M059J (cell line): ENCODE data around the gene AK5. TPM values are rescaled to one million over a fixed set of nuclear protein-coding genes. Genes with fewer than 3 reads are reported as not detected.
A peak's percentile ranks its signal among the peaks of the same experiment; 100 is the strongest.
"Not testable (repeated sequence)": the region's sequence is repeated elsewhere in the genome, so short reads cannot be mapped to it uniquely, and the experiment has no call there.

Experiments
- DNase-seq: peaks from one replicate; pipeline ENCODE4 v3.0.0-alpha.2; 2012; ENCODE audit warnings: low read depth
- total RNA-seq: library from RNA; depleted of rRNA; stranded (reverse); fragments of >200 nt; shearing (Covaris generic); gene quantifications from 2 replicates; pipeline ENCODE4 v1.2.3, GENCODE V29; 2014

AK5 gene
- total RNA-seq, 1 experiment from 2014 or later, result 5.6 TPM

GRCh38 chr1:77499466-77499865 is 217.6 kb downstream of the AK5 start:
- DNase-seq, result no peak

- DNase-seq, result no peak
Measured at GRCh38 chr1:77504986-77505385, 223.2 kb downstream of the AK5 start.

GRCh38 chr1:77506771-77507170 is 225.0 kb downstream of the AK5 start:
- DNase-seq, result no peak

- DNase-seq, result peak; percentile 31
Measured at GRCh38 chr1:77509051-77509492, 227.3 kb downstream of the AK5 start.

- no peak for DNase-seq
Measured at GRCh38 chr1:77509898-77510297, 228.1 kb downstream of the AK5 start.

- DNase-seq, result peak; percentile 86
Measured at GRCh38 chr1:77511440-77511840, 229.6 kb downstream of the AK5 start.

- DNase-seq, result not testable (repeated sequence)
Measured at GRCh38 chr1:77512650-77513049, 230.8 kb downstream of the AK5 start.

GRCh38 chr1:77513839-77514763 is 232.3 kb downstream of the AK5 start:
- DNase-seq, result peak; percentile 72

- peak; percentile 67 for DNase-seq
Measured at GRCh38 chr1:77514921-77515776, 233.3 kb downstream of the AK5 start.

- DNase-seq, result no peak
Measured at GRCh38 chr1:77516106-77516505, 234.3 kb downstream of the AK5 start.

- DNase-seq, result no peak
Measured at GRCh38 chr1:77524038-77524437, 242.2 kb downstream of the AK5 start.

- DNase-seq, result not testable (repeated sequence)
Measured at GRCh38 chr1:77531149-77531548, 249.3 kb downstream of the AK5 start.

- DNase-seq, result not testable (repeated sequence)
Measured at GRCh38 chr1:77531596-77532280, 249.9 kb downstream of the AK5 start.

- peak; percentile 81 for DNase-seq
Measured at GRCh38 chr1:77532641-77533040, 250.8 kb downstream of the AK5 start.

- DNase-seq, result peak; percentile 71
Measured at GRCh38 chr1:77533660-77534305, 252.0 kb downstream of the AK5 start.

GRCh38 chr1:77534456-77534855 is 252.6 kb downstream of the AK5 start:
- DNase-seq, result no peak

- DNase-seq, result peak; percentile 97
Measured at GRCh38 chr1:77536813-77537212, 255.0 kb downstream of the AK5 start.

- DNase-seq, result peak; percentile 92
Measured at GRCh38 chr1:77538956-77539518, 257.2 kb downstream of the AK5 start.

- peak; percentile 99 for DNase-seq
Measured at GRCh38 chr1:77539519-77540142, 257.8 kb downstream of the AK5 start.

GRCh38 chr1:77540501-77541161 is 258.8 kb downstream of the AK5 start:
- DNase-seq, result peak; percentile 94
